Activated CD4-positive, alpha-beta memory T cell treated with anti-CD3 and anti-CD28 coated beads for 36 hours (primary cell): Measurements from ENCODE around the gene LRCOL1. TPM values are rescaled to one million over a fixed set of nuclear protein-coding genes. Genes with fewer than 3 reads are reported as not detected.

Experiments used
- CTCF ChIA-PET: fragments of 350-600 bp; sonication (Branson Sonifier 250); formaldehyde crosslinking; loops from one replicate; lab custom pipeline; 2021; ENCODE audit warnings: antibody characterized with exemption, inconsistent platforms; lab: Charles Lee
- POLR2A ChIA-PET: fragments of 350-600 bp; sonication (Branson Sonifier 250); formaldehyde crosslinking; loops from one replicate; lab custom pipeline; 2021; ENCODE audit warnings: antibody characterized with exemption; lab: Charles Lee
- DNase-seq: peaks from one replicate; pipeline ENCODE4 v3.0.0-alpha.2; 2020
- H3K27ac Mint-ChIP-seq: one replicate; pipeline ENCODE4 v1.8.0; 2021; ENCODE audit warnings: mixed read lengths
- H3K27me3 Mint-ChIP-seq: one replicate; pipeline ENCODE4 v1.8.0; 2021; ENCODE audit warnings: mixed read lengths
- H3K36me3 Mint-ChIP-seq: one replicate; pipeline ENCODE4 v1.8.0; 2021; ENCODE audit warnings: mixed read lengths
- H3K4me1 Mint-ChIP-seq: one replicate; pipeline ENCODE4 v1.8.0; 2021; ENCODE audit warnings: low read depth, mixed read lengths
- H3K4me3 Mint-ChIP-seq: one replicate; pipeline ENCODE4 v1.8.0; 2021; ENCODE audit warnings: mild to moderate bottlenecking, mixed read lengths
- H3K9me3 Mint-ChIP-seq: one replicate; pipeline ENCODE4 v1.8.0; 2021; ENCODE audit warnings: mixed read lengths
- intact Hi-C: fragments of 100-400 bp; cut with micrococcal nuclease; formaldehyde crosslinking; loops from one replicate; pipeline ENCODE4 v1.15.1; 2023
- total RNA-seq, 2 experiments: library from RNA; stranded (reverse); gene quantifications; one replicate each; pipeline ENCODE4 v1.2.3, GENCODE V29; 2021

LRCOL1 gene
- total RNA-seq, 2 experiments from 2014 or later: not detected

DNA sequence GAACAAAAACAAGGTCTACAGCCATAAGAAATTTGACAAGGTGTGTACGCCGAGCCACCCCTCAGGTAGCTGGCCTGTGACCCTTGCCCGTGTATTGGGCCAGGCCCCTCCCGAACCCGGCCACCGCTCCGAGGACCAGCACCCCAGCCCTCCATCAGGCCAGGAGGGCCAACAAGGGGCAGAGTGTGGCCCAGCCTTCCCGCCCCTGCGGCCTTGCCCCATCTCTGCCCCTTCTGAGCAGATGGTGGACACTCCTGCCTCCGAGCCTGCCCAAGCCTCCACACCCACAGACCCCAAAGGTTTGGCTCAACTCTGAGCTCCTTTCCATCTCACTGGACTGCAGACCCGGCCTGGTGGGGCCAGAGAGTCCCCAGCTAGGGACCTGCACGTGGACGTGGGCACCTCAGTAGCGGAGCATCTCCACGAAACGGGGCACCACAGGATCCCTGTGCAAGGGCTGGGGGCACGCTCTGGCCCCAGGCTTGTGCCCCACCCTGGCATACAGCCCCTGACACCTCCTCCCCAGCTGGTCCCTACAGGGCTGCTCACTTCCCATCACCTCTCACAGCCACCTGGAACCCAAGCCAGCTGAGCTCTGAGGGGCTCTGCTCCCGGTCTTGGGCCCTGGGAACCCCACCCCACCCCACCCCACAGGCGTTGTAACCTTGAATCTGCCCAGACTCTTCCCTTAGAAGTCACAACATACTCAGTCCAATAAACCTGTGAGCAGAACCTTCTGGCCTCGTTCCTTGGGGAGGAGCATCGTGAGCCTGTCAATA lies 11.5 kb upstream of the LRCOL1 start:
- Mint-ChIP-seq H3K9me3 (no peaks in the 10 kb centered on the region), H3K27me3 (peaks cover 12% of the 10 kb centered on the region), H3K27ac (no peak overlapping the region), H3K36me3 (peaks cover 5% of the 10 kb centered on the region), H3K4me3 (no peak overlapping the region), H3K4me1 (peaks cover 10% of the 10 kb centered on the region)
- no peak for DNase-seq
- intact Hi-C loops: no loop called here
- ChIA-PET CTCF (interaction anchor here (0.5 to 1.1 kb wide), 2 partner anchors 207 to 402 kb away, joined by 3 read pairs; no protein-coding TSS in a partner anchor), POLR2A (no interaction called here)

DNA sequence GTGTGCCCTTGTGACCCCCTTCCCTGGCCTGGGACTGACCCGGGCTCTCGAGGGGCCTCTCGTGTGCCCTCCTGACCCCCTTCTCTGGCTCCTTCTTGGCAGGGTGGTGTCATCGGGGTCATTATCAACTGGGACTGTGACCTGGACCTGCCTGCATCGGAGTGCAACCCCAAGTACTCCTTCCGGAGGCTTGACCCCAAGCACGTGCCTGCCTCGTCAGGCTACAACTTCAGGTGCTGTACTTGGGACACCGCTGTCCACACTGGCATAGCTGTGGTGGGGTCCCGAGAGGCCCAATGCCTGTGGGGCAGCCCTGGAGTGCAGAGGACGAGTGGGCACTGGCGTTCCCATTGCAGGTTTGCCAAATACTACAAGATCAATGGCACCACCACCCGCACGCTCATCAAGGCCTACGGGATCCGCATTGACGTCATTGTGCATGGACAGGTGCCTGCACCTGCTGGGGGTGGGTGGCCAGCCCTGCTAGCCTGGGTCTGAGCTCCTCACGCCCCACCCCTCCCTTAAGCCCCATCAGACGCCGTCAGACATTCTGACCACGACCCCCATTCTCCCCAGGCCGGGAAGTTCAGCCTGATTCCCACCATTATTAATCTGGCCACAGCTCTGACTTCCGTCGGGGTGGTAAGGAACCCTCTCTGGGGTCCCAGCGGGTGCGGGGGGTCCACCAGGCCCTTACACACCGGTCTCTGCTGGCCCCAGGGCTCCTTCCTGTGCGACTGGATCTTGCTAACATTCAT lies 10.7 kb upstream of the LRCOL1 start:
- ChIA-PET POLR2A (no interaction called here), CTCF (interaction anchor here (0.5 kb wide), 1 partner anchor 403 kb away, joined by 3 read pairs; no protein-coding TSS in a partner anchor)
- peaks cover 4% of the 10 kb centered on the region for H3K9me3 Mint-ChIP-seq
- intact Hi-C loops: no loop called here
- peaks cover 5% of the 10 kb centered on the region for H3K36me3 Mint-ChIP-seq
- no peak for DNase-seq
- H3K4me3 Mint-ChIP-seq: no peak overlapping the region
- H3K27me3 Mint-ChIP-seq: peaks cover 12% of the 10 kb centered on the region
- peaks cover 10% of the 10 kb centered on the region for H3K4me1 Mint-ChIP-seq
- H3K27ac Mint-ChIP-seq: no peak overlapping the region

DNA sequence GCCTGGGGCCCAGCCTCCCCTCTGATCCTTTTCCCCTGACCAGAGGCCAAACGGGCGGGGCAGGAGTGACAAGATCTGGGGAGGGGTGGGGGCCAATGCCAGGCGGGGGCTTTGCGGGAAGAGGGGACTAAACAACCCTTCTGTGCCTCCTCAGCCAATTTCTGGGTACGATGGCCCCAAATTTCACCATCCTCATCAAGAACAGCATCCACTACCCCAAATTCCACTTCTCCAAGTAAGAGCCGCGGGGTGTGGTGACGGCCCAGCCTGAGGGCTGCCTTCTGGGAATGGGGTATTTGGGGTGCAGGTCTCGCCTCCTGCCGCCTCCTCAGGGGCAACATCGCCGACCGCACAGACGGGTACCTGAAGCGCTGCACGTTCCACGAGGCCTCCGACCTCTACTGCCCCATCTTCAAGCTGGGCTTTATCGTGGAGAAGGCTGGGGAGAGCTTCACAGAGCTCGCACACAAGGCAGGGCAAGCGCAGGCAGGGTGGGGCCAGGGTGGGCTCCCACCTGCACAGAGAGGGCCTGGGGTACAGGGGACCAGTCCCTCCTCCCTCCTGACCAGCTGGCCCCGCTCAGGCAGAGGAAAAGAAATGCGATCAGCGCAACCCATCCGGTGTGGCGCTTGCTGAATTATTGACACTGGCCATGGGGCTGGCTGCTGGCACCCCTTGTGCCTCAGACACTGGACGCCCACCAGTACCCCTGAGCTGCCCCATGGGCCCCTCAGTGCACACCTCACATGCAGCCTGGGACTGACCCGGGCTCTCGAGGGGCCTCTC lies 9.9 kb upstream of the LRCOL1 start:
- no peak for DNase-seq
- Mint-ChIP-seq H3K4me3 (no peak overlapping the region), H3K27me3 (peaks cover 17% of the 10 kb centered on the region), H3K4me1 (peaks cover 10% of the 10 kb centered on the region), H3K27ac (no peak overlapping the region), H3K36me3 (peaks cover 5% of the 10 kb centered on the region), H3K9me3 (peaks cover 4% of the 10 kb centered on the region)
- CTCF ChIA-PET: no interaction called here
- intact Hi-C loops: no loop called here
- POLR2A ChIA-PET: no interaction called here

DNA sequence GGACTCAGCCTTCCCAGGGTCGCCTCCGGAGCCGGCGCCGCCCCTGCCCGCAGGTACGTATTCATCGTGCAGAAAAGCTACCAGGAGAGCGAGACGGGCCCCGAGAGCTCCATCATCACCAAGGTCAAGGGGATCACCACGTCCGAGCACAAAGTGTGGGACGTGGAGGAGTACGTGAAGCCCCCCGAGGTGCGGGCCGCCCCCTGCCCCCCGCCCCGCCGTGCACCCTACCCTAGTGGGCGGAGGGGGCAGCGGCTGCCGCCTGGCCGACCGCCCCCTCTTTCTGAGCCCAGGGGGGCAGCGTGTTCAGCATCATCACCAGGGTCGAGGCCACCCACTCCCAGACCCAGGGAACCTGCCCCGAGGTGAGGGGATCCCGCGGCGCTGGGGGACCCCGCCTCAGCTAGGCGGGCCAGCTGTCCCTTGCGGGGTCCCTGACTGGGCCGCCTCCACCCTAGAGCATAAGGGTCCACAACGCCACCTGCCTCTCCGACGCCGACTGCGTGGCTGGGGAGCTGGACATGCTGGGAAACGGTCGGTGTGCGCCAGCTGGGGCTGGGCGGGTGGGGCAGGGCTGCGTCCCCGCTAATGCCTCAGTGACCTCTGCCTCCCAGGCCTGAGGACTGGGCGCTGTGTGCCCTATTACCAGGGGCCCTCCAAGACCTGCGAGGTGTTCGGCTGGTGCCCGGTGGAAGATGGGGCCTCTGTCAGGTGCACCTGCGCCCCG lies 9.2 kb upstream of the LRCOL1 start:
- no peak for DNase-seq
- Mint-ChIP-seq H3K4me1 (peaks cover 14% of the 10 kb centered on the region), H3K9me3 (peaks cover 4% of the 10 kb centered on the region), H3K27me3 (peaks cover 22% of the 10 kb centered on the region), H3K27ac (no peak overlapping the region), H3K4me3 (no peak overlapping the region), H3K36me3 (peaks cover 2% of the 10 kb centered on the region)
- intact Hi-C loops: loop anchor here (10.0 kb wide), 1 partner anchor 465 kb away; no protein-coding TSS in a partner anchor
- ChIA-PET POLR2A (no interaction called here), CTCF (no interaction called here)

DNA sequence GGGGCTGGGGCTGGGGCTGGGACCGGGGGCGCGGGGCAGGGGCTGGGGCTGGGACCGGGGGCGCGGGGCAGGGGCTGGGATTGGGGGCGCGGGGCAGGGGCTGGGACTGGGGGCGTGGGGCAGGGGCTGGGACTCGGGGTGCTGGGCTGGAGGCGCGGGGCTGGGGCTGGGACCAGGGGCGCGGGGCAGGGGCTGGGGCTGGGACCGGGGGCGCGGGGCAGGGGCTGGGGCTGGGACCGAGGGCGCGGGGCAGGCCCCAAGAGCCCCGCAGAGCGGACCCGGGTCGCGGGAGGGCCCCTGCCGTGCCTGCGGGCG lies 8.6 kb upstream of the LRCOL1 start:
- H3K36me3 Mint-ChIP-seq: peaks cover 2% of the 10 kb centered on the region
- no peak overlapping the region for H3K4me3 Mint-ChIP-seq
- CTCF ChIA-PET: no interaction called here
- peaks cover 22% of the 10 kb centered on the region for H3K27me3 Mint-ChIP-seq
- intact Hi-C loops: loop anchor here (10.0 kb wide), 1 partner anchor 464 kb away; no protein-coding TSS in a partner anchor
- POLR2A ChIA-PET: no interaction called here
- H3K9me3 Mint-ChIP-seq: peaks cover 4% of the 10 kb centered on the region
- no peak for DNase-seq
- peaks cover 14% of the 10 kb centered on the region for H3K4me1 Mint-ChIP-seq
- H3K27ac Mint-ChIP-seq: no peak overlapping the region

DNA sequence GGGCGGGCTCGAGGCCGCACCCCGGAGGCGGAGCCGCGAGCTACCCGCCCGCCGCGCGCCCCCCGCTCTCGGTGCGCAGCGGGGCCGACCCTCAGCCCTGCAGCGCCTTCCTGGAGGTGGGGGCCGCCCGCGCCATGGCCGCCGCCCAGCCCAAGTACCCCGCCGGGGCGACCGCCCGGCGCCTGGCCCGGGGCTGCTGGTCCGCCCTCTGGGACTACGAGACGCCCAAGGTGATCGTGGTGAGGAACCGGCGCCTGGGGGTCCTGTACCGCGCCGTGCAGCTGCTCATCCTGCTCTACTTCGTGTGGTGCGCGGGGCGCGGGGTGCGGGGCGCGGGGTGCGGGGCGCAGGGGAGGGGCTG lies 8.3 kb upstream of the LRCOL1 start, which contains the start of gene P2RX2:
TSS of gene P2RX2 (plus strand) at position 94 of the 361 bp plus-strand sequence. CDS start at position 135, 41 bp downstream.
- ChIA-PET CTCF (interaction anchor here (1.6 kb wide), 1 partner anchor 203 kb away, joined by 4 read pairs; no protein-coding TSS in a partner anchor), POLR2A (interaction anchor here (0.6 kb wide), 1 partner anchor 74 kb away, joined by 3 read pairs; no protein-coding TSS in a partner anchor)
- DNase-seq: no peak
- Mint-ChIP-seq H3K9me3 (peaks cover 4% of the 10 kb centered on the region), H3K36me3 (no peaks in the 10 kb centered on the region), H3K27me3 (peaks cover 22% of the 10 kb centered on the region), H3K27ac (no peak within 1 kb of the TSS), H3K4me1 (peaks cover 14% of the 10 kb centered on the region), H3K4me3 (no peak within 1 kb of the TSS)
- intact Hi-C loops: loop anchor here (10.0 kb wide), 1 partner anchor 464 kb away; no protein-coding TSS in a partner anchor

DNA sequence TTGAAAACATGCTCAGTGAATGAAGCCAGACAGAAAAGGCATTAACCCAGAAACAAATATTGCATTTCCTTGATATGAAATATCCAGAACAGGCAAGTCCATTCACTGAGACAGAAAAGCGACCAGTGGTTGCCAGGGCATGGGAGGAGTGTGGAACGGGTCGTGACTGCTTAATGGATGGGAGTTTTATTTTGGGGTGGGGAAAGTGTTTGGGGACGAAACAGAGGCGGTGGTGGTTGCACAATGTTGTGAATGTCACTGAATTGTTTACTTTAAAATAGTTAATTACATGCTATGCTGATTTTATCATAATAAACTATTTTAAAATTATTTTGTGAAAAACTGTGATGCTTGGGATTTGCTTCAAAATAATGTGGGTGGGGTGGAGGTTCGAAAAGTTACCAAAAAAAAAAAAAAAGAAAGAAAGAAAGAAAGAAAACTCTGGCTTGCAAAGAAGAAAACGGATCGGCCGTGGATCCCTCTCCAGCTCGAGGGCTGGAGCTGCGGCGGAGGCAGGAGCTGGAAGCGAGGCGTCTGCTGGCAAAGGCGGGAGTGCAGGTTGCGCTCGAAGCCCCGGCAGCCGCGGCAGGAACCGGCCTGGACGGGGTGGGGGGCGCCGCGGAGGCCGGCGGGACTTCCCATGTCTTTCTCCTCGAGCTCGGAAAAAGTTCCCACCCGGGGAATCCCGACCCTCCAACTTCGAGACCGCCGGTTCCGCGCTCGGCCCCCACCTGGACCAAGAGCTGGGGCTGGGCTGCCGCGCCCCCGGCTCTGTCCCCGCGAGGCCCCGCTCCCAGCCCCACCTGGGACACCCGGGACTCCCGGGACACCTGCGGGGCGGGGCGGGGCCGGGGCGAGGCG lies 7.7 kb upstream of the LRCOL1 start:
- Mint-ChIP-seq H3K27me3 (peaks cover 22% of the 10 kb centered on the region), H3K4me3 (no peak overlapping the region), H3K4me1 (peaks cover 14% of the 10 kb centered on the region), H3K36me3 (no peaks in the 10 kb centered on the region), H3K27ac (no peak overlapping the region), H3K9me3 (peaks cover 4% of the 10 kb centered on the region)
- CTCF ChIA-PET: interaction anchor here (1.6 to 1.9 kb wide), 2 partner anchors 18 to 203 kb away, joined by 4 to 9 read pairs; no protein-coding TSS in a partner anchor
- intact Hi-C loops: loop anchor here (10.0 kb wide), 1 partner anchor 463 kb away; no protein-coding TSS in a partner anchor
- no peak for DNase-seq
- POLR2A ChIA-PET: interaction anchor here (0.6 kb wide), 1 partner anchor 75 kb away, joined by 3 read pairs; no protein-coding TSS in a partner anchor

DNA sequence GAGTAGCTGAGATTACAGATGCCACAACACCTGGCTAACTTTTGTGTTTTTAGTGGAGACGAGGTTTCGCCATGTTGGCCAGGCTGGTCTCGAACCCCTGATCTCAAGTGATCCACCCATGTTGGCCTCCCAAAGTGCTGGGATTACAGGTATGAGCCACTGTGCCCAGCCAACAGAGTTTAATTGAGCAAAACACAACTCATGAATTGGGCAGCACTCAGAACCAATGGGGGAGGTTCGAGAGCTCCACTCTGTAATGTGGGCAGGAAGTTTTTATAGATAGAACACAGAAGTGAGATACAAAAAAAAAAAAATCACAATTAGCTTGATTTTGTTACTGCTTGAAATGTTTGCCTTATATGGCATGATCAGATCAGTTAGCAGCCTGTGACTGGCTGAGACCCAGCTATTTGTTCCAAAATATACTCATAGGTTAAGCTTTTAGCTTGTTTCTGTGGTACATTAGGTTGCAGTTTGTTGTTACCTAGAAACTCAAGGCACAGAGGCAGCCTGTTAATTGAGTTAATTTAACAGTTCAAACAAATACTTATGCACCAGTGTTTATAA lies 6.8 kb upstream of the LRCOL1 start:
- POLR2A ChIA-PET: no interaction called here
- Mint-ChIP-seq H3K27ac (no peak overlapping the region), H3K36me3 (no peaks in the 10 kb centered on the region), H3K9me3 (peaks cover 4% of the 10 kb centered on the region), H3K27me3 (peaks cover 22% of the 10 kb centered on the region), H3K4me3 (no peak overlapping the region), H3K4me1 (peaks cover 10% of the 10 kb centered on the region)
- CTCF ChIA-PET: interaction anchor here (0.6 to 3.4 kb wide), 5 partner anchors 11 to 648 kb away, joined by 3 to 38 read pairs (median 4); no protein-coding TSS in a partner anchor
- DNase-seq: no peak
- intact Hi-C loops: loop anchor here (10.0 kb wide), 1 partner anchor 462 kb away; no protein-coding TSS in a partner anchor

DNA sequence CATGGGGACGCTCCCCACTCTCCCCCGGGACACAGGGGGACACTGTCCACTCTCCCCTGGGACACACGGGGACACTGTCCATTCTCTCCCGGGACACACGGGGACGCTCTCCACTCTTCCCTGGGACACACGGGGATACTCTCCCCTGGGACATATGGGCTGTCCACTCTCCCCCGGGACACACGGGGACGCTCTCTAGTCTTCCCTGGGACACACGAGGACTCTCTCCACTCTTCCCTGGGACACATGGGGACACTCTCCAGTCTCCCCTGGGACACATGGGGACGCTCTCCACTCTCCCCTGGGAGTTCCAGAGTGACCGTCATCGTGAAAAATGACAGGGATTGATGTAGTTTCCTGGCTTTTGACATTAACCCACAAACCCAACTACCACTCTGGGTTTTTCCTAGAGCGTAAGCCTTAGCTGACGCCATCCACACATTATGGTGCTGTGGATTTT lies 5.2 kb upstream of the LRCOL1 start:
- peaks cover 11% of the 10 kb centered on the region for H3K4me1 Mint-ChIP-seq
- peaks cover 29% of the 10 kb centered on the region for H3K27me3 Mint-ChIP-seq
- DNase-seq: no peak
- no peak overlapping the region for H3K27ac Mint-ChIP-seq
- CTCF ChIA-PET: interaction anchor here (0.7 to 3.4 kb wide), 23 partner anchors 10 to 546 kb away, joined by 3 to 38 read pairs (median 4); no protein-coding TSS in a partner anchor
- H3K4me3 Mint-ChIP-seq: no peak overlapping the region
- POLR2A ChIA-PET: no interaction called here
- H3K36me3 Mint-ChIP-seq: no peaks in the 10 kb centered on the region
- intact Hi-C loops: loop anchor here (1.0 to 10.0 kb wide), 3 partner anchors 15 to 461 kb away; no protein-coding TSS in a partner anchor
- H3K9me3 Mint-ChIP-seq: peaks cover 8% of the 10 kb centered on the region
